Fibroblast of skin of abdomen (primary cell): ENCODE data around the gene RPL22L1.
"Not testable (repeated sequence)": the region's sequence is repeated elsewhere in the genome, so short reads cannot be mapped to it uniquely, and the experiment has no call there.

Experiments
- DNase-seq: peaks from one replicate; pipeline ENCODE4 v3.0.0-alpha.2; 2013

Gene RPL22L1

DNA sequence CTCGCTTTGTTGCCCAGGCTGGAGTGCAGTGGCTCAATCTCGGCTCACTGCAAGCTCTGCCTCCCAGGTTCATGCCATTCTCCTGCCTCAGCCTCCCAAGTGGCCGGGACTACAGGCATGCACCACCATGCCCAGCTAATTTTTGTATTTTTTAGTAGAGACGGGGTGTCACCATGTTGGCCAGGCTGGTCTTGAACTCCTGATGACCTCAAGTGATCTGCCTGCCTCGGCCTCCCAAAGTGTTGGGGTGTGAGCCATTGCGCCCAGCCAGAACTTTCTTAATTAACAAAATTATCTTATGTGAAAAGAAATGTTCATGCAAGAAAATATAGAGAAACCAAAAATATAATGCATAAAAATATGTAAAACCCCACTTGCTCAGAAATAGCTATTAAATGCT is 7.3 kb upstream of the RPL22L1 start:
- DNase-seq: not testable (repeated sequence)

DNA sequence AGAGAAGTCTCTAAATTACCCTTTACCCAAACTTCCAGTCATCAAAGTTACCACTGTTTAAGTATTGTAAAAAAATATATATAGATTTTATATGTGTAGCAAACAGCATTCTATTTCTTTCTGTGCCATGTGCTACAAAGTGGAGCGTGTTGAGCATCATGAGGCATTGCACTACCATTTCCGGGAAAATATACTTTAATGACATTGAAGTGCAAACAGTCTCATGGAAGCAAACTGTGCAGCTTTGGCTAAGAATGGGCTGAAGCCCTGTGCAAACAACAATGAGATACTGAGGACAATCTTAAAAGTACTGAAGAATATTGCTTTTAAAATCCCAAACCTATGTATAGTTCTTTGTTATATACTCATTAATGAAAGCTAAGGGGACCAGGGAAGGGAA is 6.5 kb upstream of the RPL22L1 start:
- no peak for DNase-seq

DNA sequence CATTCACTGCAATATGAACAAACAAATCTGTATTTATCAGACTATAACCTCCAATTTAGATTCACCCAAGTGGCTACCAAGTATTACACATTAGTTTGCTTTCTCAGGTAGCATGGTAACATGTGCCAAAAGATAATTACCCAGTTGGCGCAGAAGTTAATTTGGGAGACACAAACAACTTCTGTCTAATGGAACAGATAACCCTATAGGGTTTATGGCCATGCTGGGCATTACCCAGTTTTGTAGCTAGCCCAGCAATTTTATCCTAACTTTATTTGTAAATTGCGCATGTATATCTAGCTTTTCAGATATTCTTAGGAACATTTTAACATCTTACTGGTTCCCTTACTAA is 780 bp downstream of the RPL22L1 start:
- DNase-seq: no peak

DNA sequence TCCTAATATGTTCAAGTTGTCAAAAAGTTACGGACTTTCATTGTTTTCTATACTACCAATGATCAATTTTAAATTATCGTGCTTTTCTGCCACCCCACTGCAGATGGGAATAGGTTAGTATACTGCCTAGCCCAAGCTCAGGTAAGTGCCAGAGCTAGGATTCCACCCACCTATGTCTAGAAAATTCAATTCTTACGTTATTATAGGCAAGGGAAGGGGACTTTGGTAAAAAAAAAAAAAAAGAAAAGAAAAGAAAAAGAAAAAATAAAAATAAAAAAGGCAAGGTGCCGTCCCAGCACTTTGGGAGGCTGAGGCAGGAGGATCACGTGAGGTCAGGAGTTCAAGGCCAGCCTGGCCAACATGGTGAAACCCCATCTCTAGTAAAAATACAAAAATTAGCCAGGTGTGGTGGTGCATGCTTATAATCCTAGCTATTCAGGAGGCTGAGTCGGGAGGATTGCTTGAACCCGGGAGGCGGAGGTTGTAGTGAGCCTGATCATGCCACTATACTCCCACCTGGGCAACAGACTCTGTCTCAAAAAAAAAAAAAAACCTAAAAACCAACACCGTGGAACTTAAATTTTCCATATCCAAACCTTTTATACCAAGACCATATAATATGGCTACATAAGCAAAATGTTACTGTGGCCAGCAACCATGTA is 1.3 kb downstream of the RPL22L1 start:
- DNase-seq: no peak

DNA sequence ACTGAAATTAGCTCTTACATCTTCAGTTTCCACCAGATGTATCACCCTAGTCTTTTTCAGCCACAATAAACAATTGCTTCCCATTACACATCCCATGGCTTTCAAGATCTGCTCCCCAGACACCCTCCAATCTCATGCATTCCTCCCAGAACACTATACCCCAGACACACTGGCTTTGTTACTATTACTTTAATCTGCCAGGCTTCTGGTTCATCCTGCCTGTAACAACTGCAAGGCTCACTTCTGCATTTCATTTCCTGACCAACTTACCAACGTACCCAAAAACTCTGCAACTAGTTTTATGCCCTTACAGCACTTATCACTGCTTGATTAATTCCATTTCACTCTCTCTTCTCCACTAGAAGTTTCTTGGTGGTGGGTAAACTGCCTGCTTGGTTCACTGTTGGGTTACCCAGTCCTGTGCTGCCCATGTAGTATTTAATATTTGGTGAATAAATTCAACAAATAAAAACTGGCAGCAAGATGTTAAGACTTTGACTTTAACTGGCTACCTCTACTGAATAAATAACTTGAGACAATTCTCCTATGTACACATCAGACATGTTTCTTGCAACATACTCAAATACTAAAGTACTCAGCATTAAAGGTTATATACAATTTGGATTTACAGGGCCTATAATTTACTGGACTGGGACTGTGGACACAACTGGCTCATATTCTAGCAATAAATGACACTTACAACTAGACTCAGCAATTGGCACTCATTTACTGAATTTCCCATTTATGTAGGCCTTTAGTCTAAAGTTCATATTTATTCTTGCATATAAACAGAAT is 2.7 kb downstream of the RPL22L1 start:
- DNase-seq: no peak

- DNase-seq: no peak
These were observed 3.5 kb downstream of the RPL22L1 start for GRCh38 chr3:170866499-170866898.

DNA sequence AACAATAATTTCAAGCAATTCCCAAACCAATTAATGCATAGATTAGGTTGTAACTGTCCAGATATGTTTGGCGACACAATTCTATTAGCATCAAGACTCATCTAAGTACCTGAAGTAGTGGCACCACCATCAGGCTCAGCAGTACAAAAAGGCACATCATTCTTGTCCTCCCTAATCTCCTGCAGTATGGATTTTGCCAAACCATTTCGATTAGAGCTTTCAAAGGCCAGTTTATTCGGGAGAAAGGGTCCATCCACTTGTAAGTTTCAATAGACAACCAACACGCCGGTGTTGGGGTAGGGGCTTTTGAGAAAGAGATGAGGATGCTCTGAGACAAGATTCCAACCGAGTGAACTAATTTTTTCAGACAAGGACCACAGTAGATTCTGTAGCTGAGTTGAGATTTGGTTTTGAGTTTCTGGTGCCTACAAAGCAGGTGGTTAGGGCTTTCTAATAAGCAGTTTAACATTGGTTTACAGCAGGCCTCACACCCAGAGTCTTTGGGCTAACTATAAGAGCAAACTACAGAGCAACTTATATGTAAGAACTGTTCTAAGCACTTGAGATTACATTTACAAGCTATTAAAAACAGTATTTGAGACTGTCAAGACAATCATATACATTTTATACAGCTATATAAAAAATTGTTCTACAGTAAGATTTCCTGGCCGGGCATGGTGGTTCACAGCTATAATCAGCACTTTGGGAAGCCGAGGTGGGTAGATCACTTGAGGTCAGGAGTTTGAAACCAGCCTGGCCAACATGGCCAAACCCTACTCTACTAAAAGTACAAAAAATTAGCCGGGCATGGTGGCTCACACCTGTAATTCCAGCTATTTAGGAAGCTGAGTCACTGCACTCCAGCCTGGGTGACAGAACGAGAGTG is 4.5 kb downstream of the RPL22L1 start:
- DNase-seq: no peak

DNA sequence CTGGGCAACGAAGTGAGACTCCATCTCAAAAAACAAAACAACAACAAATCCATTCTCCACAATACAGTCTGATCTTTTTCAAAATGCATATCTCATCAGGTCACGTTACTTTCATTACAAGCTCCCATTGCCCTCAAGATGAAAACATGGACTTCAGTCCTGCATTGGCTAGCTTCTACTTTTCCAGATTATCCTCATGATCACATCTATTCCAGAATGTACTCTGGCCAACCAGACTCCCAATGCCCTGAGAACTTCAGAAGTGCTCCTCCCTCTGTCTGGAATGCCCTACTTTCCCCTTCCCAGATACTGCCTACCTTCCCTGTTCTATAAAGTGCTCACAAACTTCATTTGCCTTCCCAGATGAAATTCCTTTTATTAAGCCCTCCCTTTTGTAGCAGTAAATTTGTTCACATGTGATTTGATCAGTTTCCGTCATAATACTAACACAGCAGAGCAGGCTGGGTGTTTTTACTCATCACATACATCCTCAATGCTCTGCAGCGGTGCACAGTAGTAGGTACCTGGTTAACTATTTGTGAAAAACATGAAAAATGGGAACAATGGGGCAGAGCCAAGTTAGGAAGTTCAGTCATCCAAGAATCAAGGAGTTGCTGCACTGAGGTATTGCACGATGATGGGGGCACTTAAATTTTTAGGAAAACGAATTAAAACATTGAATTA is 5.3 kb downstream of the RPL22L1 start:
- DNase-seq: peak; percentile 16

- DNase-seq: no peak
These were observed 6.2 kb downstream of the RPL22L1 start for GRCh38 chr3:170863816-170864215.

- peak; percentile 45 for DNase-seq
These were observed 7.2 kb downstream of the RPL22L1 start for GRCh38 chr3:170862618-170863374.

GRCh38 chr3:170858599-170858998 is 11.4 kb downstream of the RPL22L1 start:
- no peak for DNase-seq

- DNase-seq: peak; percentile 29
These were observed 17.7 kb downstream of the RPL22L1 start for GRCh38 chr3:170852324-170852723.

- peak; percentile 31 for DNase-seq
These were observed 21.6 kb downstream of the RPL22L1 start for GRCh38 chr3:170848292-170848917.

DNA sequence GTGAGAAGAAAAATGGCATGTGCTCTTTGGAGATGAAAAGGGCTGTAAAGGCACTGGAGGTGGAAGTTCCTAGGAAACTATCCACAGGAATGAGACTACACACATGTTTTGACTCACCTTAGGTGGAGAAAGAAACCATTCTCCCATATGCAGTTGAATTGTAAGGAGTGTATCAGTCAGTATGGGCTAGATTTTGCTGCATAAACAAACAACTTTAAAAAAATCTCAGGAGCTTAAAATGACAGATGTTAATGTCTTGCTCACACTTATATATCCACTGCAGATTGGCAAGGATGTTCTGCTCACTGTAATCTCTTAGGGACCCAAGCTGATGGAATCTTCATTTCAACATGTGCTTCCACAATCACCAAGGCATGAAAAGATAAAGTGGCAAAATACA is 25.6 kb downstream of the RPL22L1 start:
- no peak for DNase-seq

GRCh38 chr3:170840291-170840859 is 29.6 kb downstream of the RPL22L1 start:
- DNase-seq: peak; percentile 53

DNA sequence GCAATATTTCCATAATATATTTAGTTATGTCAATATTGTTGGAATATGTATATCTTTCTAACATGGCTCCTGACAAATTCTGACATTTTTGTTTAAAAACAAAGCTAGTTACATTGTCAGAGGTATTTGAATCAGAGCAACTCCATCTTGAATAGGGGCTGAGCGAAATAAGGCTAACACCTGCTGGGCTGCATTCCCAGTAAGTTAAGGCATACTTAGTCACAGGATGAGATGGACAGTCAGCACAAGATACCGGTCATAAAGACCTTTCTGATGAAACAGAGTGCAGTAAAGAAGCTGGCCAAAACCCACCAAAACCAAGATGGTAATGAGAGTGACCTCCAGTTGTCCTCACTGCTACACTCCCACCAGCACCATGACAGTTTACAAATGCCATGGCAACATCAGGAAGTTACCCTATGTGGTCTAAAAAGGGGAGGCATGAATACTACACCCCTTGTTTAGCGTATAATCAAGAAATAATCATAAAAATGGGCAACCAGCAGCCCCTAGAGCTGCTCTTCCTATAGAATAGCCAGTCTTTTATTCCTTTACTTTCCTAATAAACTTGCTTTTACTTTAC is 30.4 kb downstream of the RPL22L1 start:
- DNase-seq: no peak

GRCh38 chr3:170836491-170836890 is 33.5 kb downstream of the RPL22L1 start:
- no peak for DNase-seq

DNA sequence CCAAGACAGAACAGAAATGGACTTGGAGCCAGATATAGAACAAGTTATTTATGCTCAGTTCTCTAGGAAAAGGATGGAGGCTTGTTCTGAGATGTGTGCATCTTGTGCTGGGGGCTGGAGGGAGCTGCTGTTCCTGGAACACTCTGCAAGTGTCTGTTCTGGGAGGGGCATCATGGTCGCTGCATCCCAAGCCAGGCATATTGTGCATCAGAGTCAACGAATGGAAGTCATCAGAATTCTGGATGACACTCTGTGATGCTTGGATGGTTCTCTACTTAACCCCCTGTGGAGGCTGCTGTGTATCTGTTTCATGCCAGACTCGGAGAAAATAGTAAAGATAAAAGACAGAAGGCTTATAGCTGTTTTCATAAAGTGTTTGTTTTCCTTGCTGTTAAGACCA is 34.7 kb downstream of the RPL22L1 start:
- DNase-seq: no peak

GRCh38 chr3:170830580-170830979 is 39.4 kb downstream of the RPL22L1 start:
- DNase-seq: no peak

DNA sequence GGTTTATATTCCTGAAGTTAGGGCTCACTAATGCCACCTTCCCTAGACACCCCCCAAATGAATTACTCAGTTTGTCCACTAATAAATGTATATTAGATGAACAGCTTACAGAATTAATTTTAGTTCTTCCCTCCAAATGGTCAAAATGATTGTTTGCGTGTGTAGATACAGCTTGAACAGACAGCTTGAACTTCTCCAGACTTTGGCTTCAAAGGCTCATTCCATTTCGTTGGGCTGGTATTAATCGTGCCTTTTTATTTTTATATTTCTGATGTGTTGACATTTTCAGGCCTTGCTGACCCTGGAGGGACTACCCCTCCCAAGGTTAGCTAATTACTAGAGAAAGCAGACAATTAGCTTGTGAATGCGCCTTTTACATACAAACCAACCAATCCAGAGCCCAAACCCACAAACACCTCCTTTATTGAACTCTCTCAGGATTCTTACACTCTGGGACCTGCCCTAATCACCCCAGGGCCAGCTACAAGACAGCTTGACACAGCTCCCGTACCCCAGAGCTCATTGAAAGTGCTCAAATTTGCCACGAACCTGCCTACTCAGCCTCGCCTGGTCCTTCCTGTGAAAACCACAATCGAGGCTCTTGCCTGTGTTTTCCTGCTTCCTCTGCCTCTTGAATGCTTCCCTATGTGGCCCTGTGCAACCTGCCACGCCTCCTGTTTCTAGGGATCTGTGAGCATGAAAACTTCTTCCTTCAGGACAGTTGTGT is 40.3 kb downstream of the RPL22L1 start:
- DNase-seq: no peak
